HG03469 (cell line): ENCODE measurements around the gene SDK1.

Experiments
- ATAC-seq: cut with Tn5 transposase; IDR thresholded peaks from one replicate; pipeline ENCODE4 v1.9.1; 2021; ENCODE audit warnings: mild to moderate bottlenecking, moderate library complexity, moderate number of reproducible peaks; ENCODE audit not compliant: unreplicated experiment

SDK1 gene

GRCh38 chr7:3847336-3847735, 546.3 kb downstream of the SDK1 start:
- ATAC-seq = no peak

GRCh38 chr7:3859431-3859830, 558.4 kb downstream of the SDK1 start:
- ATAC-seq = no peak

GRCh38 chr7:3860932-3861331, 559.9 kb downstream of the SDK1 start:
- no peak for ATAC-seq

DNA sequence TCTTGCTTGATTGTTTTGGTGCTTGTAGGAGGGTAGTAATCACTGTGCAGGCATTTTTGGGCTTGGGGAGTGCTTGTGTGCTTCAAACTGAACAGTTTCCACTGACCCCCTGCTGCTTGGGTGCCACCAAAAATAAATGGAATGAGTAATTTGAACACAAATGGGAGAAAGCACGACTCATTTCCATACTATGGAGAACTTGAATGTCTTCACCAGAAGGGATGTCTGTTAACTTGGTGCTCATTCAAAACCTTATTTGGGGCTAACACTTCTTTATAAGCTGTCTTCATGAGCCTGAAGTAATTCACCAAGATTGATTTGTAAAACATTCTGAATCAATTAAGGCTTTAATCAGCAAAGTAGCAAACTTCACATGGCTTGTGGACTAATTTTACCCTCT, 560.3 kb downstream of the SDK1 start:
- ATAC-seq = no peak

DNA sequence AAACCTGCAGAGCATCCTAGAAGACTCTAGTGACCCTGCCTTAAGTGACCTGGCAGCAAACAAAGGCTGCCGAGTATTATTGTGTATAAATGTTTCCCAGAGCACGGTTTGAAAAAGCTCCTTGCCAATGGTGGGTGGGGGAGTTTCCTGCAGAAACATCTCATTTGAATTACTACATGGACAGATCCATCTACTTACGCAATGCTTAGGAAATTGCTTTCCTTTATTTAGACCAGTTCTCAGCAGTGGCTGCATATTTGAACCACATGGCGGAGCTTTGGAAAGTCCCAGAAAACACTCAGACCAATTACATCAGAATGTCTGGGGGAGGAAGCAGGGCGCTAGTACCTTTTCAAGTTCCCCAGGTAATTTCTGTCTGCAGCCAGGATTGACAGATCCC, 560.9 kb downstream of the SDK1 start:
- ATAC-seq = no peak

- ATAC-seq = no peak
These were observed 561.7 kb downstream of the SDK1 start for GRCh38 chr7:3862774-3863173.

GRCh38 chr7:3866277-3866676, 565.2 kb downstream of the SDK1 start:
- ATAC-seq = no peak

DNA sequence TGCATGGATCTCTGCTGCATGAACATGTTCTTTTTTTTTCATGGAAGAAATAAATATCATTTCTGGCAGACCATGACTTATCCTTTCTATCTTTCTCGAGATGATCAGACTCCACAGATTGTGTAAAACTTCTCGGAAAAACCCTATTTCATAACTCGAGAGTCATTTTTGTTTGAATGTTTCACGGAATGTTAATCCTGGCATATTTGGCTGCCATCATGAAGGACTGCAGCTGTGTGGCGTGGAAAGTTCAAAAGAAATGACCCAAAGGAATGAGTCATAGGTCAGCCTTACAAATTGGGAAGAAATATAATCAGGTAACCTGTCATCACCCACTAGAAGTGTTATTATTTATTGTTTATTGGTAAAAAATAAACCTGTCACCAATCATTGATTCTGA, 566.8 kb downstream of the SDK1 start:
- ATAC-seq = no peak

GRCh38 chr7:3879355-3880075, 578.5 kb downstream of the SDK1 start:
- ATAC-seq = no peak

GRCh38 chr7:3880228-3880987, 579.4 kb downstream of the SDK1 start:
- no peak for ATAC-seq

GRCh38 chr7:3882782-3883181, 581.7 kb downstream of the SDK1 start:
- ATAC-seq = no peak

DNA sequence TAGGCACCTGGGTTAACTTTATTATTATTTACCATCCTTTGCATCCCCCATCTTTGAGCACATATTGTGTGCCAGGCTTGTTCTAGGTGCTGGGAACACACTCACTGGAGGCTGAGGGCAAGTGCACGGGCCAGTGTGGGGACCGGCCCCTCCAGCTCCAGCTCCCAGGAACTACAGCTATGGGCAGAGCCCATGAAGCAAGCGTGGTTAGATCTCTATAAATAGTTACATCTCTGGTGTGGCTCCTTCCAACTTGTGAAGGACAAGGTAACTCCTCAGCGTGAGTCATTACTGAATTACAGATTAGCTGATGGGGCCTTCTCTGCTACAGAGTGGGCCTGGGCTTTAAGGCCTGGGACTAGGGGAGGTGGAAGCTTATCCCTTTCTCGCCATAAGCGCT, 583.5 kb downstream of the SDK1 start:
- ATAC-seq = no peak

DNA sequence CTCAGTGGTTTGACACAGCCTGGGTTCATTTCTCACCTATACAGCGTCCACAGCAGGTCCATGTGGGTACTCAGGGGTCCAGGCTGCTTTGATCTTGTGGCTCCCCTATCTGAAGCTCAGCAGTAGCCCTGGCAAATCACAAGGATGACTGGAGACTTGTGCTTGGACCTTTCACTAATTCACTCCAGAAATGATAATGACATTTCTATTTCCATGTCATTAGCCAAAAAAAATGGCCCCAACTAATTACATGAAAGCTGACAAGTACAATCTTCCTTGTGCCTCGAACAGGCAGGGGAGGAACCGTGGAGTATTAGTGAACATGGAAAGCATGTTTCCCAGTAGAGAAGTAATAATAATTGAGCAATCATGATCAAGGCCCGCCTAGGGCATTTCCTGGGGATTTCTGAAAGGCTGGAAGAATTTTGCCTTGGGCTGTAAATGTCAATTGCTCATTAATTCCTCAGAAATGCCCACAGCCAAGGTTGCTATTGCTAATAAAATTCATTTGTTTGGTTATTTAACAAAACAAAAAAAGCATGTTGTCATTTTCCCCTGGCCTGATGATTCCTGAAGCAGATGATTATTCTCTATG, 586.1 kb downstream of the SDK1 start:
- no peak for ATAC-seq

- no peak for ATAC-seq
These were observed 587.0 kb downstream of the SDK1 start for GRCh38 chr7:3888096-3888495.

DNA sequence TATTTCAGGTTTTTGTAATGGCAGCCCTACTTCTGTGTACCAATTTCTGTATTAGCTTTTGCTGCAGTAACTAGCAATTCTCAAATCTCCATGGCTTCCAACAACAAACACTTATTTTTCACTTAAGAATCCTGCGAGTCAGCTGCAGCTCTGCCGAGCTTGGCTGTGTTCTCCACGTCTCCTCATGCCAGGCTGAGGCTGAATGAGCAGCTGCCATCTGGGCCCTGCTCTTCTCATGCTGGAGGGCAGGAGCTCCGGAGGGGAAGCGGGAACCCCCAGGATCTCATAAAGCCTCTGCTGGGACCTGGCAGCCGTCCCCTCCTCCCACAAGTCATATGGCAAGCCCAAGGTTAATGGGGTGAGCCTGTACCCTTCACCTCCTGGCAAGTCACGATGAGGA, 591.1 kb downstream of the SDK1 start:
- no peak for ATAC-seq

DNA sequence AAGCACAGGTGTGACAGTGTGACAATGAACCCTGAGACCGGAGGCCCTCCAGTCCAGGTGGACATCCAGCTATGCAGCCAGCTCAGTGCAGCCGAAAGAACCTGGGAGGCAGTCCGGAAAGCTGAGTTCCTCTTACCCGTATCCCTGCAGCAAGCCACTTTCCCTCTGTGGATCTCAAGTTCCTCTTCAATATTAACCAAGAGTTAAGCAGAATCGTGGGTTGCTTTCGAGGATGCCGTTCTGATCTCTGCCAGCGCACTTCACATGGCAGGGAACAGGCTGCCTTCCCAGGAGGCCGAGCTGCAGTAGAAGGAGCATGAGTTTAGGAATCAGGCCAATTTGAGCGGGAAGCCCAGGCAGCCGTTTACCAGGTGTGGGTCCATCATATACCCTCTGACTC, 591.6 kb downstream of the SDK1 start:
- ATAC-seq = no peak

DNA sequence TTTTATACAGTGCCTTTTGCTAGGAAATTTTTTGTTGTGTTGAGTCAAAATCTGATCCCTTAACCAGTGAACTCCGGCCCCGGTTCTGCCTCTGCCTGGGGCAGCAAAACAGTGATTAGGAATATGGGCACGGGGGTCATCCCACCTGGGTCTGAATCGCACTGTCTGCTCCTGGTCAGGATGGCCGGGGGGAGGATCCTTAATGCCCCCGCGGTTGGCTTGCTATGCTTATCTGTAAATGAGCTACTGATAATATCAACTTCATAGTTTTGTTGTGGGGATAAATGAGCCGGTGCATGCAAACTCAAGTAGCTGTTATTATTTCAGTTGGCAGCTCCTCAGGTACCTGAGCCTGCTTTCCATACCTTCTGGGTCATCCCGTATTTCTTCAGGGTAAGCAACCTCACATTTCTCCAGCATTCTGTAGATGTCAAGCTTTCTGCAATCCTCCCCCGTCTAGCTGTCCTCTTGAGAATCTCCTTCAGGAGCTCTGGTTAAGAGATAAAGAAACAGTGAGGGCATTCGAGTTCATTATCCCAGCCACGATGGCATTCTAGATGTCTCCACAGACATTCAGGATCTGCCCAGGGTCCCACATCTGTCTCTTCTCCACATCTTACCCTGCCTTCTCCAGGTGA, 592.2 kb downstream of the SDK1 start:
- ATAC-seq = no peak

- no peak for ATAC-seq
These were observed 592.7 kb downstream of the SDK1 start for GRCh38 chr7:3893789-3894153.

GRCh38 chr7:3895341-3896116, 594.5 kb downstream of the SDK1 start:
- no peak for ATAC-seq

DNA sequence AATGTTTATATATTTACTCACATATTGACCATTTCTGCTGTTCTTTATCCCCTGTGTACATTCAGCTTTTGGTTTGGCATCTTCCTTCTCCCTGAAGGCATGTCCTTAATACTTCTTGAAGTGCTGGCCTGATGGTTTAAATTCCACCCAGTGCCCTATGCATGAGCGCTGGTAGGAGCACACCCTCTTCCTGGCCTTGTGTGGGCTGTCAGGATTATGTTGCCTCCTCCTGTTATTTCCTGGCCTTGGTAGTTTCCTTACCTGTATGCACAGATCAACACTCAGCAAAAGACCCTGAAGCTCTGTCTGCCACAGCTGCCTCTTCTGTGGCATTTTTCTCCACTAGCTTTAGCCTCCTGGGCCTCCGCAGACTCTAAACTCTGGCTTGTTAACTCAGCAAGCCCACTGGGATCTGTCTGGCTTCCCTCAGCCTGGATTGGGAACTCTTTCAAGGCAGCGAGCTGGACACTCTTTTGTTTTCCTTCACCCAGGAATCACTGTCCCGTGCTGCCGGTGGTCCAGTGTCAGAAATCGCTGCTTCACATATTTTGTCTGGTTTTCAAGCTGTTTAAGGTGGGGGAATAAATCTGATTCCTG, 595.2 kb downstream of the SDK1 start:
- no peak for ATAC-seq
